Measurements from ENCODE around the gene LYG2.

DNA sequence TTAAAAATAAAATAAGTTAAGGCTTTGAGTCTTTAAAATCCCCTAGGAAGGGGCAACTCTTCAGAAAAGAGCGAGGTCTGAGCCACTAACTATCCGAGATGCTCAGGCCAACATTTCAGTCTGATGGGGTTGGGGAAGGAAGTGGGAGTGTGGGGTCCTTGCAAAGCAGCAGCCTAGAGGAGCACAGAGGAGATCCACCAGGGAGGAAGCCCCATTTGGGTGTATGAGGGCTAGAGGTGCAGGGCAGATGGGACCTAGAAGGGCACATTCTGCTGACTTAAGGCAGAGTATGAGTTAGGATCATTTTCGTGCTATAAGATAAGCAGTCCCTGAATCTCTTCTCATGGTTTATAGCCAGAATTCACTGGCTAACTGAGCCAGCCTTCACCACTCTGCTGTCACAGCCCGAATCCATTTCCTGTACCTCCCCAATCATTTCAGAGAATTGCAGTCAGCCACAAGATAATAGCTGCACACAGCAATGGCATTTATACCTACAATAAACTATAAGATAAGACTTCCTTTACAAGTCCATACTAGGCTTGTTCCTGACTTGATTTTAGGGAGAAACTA, 37.5 kb downstream of the LYG2 start:
- TF ChIP-seq, protein P1, sequence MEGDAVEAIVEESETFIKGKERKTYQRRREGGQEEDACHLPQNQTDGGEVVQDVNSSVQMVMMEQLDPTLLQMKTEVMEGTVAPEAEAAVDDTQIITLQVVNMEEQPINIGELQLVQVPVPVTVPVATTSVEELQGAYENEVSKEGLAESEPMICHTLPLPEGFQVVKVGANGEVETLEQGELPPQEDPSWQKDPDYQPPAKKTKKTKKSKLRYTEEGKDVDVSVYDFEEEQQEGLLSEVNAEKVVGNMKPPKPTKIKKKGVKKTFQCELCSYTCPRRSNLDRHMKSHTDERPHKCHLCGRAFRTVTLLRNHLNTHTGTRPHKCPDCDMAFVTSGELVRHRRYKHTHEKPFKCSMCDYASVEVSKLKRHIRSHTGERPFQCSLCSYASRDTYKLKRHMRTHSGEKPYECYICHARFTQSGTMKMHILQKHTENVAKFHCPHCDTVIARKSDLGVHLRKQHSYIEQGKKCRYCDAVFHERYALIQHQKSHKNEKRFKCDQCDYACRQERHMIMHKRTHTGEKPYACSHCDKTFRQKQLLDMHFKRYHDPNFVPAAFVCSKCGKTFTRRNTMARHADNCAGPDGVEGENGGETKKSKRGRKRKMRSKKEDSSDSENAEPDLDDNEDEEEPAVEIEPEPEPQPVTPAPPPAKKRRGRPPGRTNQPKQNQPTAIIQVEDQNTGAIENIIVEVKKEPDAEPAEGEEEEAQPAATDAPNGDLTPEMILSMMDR (tag by site-specific recombination; IDR thresholded peaks at IDR 0.05): no peak
- TF ChIP-seq ZNF76 (tag by site-specific recombination; IDR thresholded peaks at IDR 0.05; ENCODE audit: borderline replicate concordance, low read depth) (no peak), ZNF121 (tag by site-specific recombination; IDR thresholded peaks at IDR 0.05) (no peak), ZNF274 (IDR thresholded peaks at IDR 0.05; ENCODE audit: low read length) (no peak), ZNF274 (tag by site-specific recombination; IDR thresholded peaks at IDR 0.05; ENCODE audit: borderline replicate concordance) (no peak)

All from HEK293 (cell line).